Karpas-422 (cell line): Measurements from ENCODE around the gene NT5C3A. TPM values are rescaled to one million over a fixed set of nuclear protein-coding genes. Genes with fewer than 3 reads are reported as not detected.
"Not testable (repeated sequence)": the region's sequence is repeated elsewhere in the genome, so short reads cannot be mapped to it uniquely, and the experiment has no call there.

Source experiments
- DNase-seq: peaks from one replicate; pipeline ENCODE4 v3.0.0-alpha.2; 2015
- H2AFZ ChIP-seq: fragments of 200-600 bp; sonication (generic); 2 replicates; pipeline ENCODE4 v1.6.1; 2014; ENCODE audit warnings: antibody characterized with exemption, low read length, mixed read lengths
- H3K27ac ChIP-seq: fragments of 200-600 bp; sonication (generic); 2 replicates; pipeline ENCODE4 v1.5.1; 2014; ENCODE audit warnings: mild to moderate bottlenecking, low read length, moderate library complexity
- H3K27me3 ChIP-seq: fragments of 200-600 bp; sonication (generic); 2 replicates; pipeline ENCODE4 v1.6.1; 2014; ENCODE audit warnings: low read length, mixed read lengths
- H3K36me3 ChIP-seq: fragments of 200-600 bp; sonication (generic); 2 replicates; pipeline ENCODE4 v1.6.1; 2014; ENCODE audit warnings: low read length, mixed read lengths; ENCODE audit not compliant: insufficient read depth
- H3K4me1 ChIP-seq: fragments of 200-600 bp; sonication (generic); 2 replicates; pipeline ENCODE4 v1.6.1; 2014; ENCODE audit warnings: mild to moderate bottlenecking, low read length, mixed read lengths
- H3K4me2 ChIP-seq: fragments of 200-600 bp; sonication (generic); 2 replicates; pipeline ENCODE4 v1.6.1; 2014; ENCODE audit warnings: low read length, low read depth, mild to moderate bottlenecking; ENCODE audit not compliant: poor library complexity, severe bottlenecking
- H3K4me3 ChIP-seq: fragments of 200-600 bp; sonication (generic); 2 replicates; pipeline ENCODE4 v1.5.1; 2014; ENCODE audit warnings: mild to moderate bottlenecking, antibody characterized with exemption, low read length, mixed read lengths
- H3K79me2 ChIP-seq: fragments of 200-600 bp; sonication (generic); 2 replicates; pipeline ENCODE4 v1.6.1; 2014; ENCODE audit warnings: mild to moderate bottlenecking, low read length, mixed read lengths
- H3K9ac ChIP-seq: fragments of 200-600 bp; sonication (generic); 2 replicates; pipeline ENCODE4 v1.6.0; 2014; ENCODE audit warnings: low read length
- H3K9me2 ChIP-seq: fragments of 200-600 bp; sonication (generic), shearing (Covaris generic); replicated peaks from 2 replicates; pipeline ENCODE4 v1.6.0; 2014; ENCODE audit warnings: mild to moderate bottlenecking, low read length, moderate library complexity; ENCODE audit not compliant: insufficient read depth
- H3K9me3 ChIP-seq: fragments of 300-700, 200-600 bp; sonication (generic); 2 replicates; pipeline ENCODE4 v1.6.1; 2014; ENCODE audit warnings: low read length, mixed read lengths
- H4K20me1 ChIP-seq: fragments of 200-600 bp; sonication (generic); 2 replicates; pipeline ENCODE4 v1.6.1; 2014; ENCODE audit warnings: mild to moderate bottlenecking, antibody characterized with exemption, low read length, low read depth; ENCODE audit not compliant: insufficient read depth
- small RNA-seq: library from RNA; depleted of rRNA; stranded (forward); fragments of <200 nt; gene quantifications from one replicate; pipeline ENCODE3, GENCODE V24; 2014
- total RNA-seq: library from RNA; depleted of rRNA; stranded (reverse); fragments of >200 nt; shearing (Covaris generic); gene quantifications from 2 replicates; pipeline ENCODE4 v1.2.3, GENCODE V29; 2014; ENCODE audit warnings: low replicate concordance; rRNA removed

The NT5C3A gene
- total RNA-seq, 1 experiment from 2014 or later, result 48.7 TPM

DNA sequence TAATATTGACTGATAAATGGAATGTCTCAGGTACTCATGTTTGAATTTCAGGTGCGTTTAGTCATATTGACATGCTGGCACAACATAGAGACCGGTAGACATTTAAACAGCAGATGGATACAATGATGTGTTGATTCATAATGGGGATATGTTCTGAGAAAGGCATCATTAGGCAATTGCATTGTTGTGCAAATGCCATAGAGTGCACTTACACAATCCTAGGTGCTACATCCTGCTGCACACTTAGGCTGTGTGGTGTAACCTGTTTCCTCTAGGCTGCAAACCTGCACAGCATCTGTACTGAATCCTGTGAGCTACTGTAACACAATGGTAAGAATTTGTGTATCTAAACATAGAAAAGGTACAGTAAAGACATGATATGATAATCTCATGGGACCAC, 85.4 kb downstream of the NT5C3A start:
- not testable (repeated sequence) for H3K4me1 ChIP-seq, H3K4me2 ChIP-seq, H3K27me3 ChIP-seq, H2AFZ ChIP-seq, H3K9me3 ChIP-seq, H3K79me2 ChIP-seq, H3K9ac ChIP-seq, DNase-seq, H3K27ac ChIP-seq, H3K9me2 ChIP-seq, H3K4me3 ChIP-seq, H4K20me1 ChIP-seq, H3K36me3 ChIP-seq

DNA sequence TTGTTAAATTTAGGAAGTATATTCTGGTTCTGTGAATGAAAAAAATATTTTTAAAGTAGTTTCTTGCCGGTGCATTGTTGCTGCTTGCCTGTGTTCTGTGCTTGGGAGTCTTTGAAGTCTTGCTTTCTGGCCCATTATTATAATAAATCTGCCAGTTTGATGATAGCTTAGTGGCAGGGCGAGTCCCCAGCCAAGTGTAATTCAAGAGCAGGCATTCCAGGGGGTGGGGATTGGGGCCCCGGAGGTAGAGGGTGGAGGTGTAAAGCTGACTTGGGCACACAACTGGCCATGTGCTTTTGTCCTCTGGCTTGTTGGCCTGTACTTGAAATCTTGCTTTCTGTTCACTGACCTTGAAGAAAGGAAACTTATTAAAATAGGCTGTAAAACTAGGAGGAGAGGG, 90.6 kb downstream of the NT5C3A start:
- not testable (repeated sequence) for H3K4me1 ChIP-seq, DNase-seq, H3K9me2 ChIP-seq, H3K36me3 ChIP-seq, H2AFZ ChIP-seq, H4K20me1 ChIP-seq, H3K9me3 ChIP-seq, H3K27me3 ChIP-seq, H3K9ac ChIP-seq, H3K27ac ChIP-seq, H3K79me2 ChIP-seq, H3K4me2 ChIP-seq, H3K4me3 ChIP-seq

GRCh38 chr7:32967268-32967582, 95.4 kb downstream of the NT5C3A start:
- not testable (repeated sequence) for H3K9me3 ChIP-seq, H3K4me1 ChIP-seq, H3K9ac ChIP-seq, H3K4me2 ChIP-seq, H3K4me3 ChIP-seq, H2AFZ ChIP-seq, H3K27ac ChIP-seq, H3K9me2 ChIP-seq, H3K27me3 ChIP-seq, DNase-seq, H4K20me1 ChIP-seq, H3K79me2 ChIP-seq, H3K36me3 ChIP-seq

- H3K36me3 ChIP-seq, result not testable (repeated sequence)
Observed at GRCh38 chr7:32966489-32967267, 95.9 kb downstream of the NT5C3A start.

DNA sequence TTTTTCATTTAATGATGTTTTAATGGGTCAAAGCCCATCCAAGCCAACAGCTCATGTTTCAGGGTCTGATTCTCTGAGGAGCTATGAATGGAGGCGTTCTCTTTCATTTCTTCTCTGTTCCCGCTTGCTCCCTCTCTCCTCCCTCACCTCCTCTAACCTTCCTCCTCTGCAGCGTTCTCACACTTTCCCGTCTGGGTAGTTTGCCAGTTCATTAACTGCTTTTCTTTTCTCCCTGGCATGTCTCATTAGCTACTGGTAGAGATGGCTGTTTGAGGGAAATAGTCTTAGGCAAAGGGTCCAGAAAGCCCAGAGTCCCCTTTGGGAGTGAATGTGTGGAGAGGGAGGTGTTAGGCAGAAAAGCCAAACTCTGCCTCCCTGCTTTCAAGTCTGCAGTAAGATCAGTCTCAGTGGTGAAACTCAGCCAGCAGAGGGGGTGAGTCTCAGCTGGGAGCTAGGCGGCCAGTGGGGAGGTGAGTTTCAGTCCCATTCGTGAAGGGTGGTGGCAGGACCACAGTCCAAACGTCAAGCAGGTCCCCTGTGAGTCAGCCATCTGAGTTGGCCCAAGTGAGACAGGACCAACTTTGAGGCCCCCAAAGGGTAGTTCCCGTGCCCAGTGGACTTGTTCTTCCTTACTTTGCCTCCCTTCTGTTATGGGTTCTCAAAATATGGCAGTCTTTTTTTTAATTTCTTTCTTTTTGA, 98.0 kb downstream of the NT5C3A start:
- not testable (repeated sequence) for H3K9ac ChIP-seq, H3K27ac ChIP-seq, H3K9me2 ChIP-seq, H3K79me2 ChIP-seq, H3K4me1 ChIP-seq, H3K9me3 ChIP-seq, H4K20me1 ChIP-seq, H2AFZ ChIP-seq, H3K27me3 ChIP-seq, H3K36me3 ChIP-seq, DNase-seq, H3K4me3 ChIP-seq
- peak overlapping the region; percentile 11 for H3K4me2 ChIP-seq

More at GRCh38 chr7:32966489-32967267, 95.9 kb downstream of the NT5C3A start:
- not testable (repeated sequence) for H3K4me1 ChIP-seq, H3K9ac ChIP-seq, H3K9me2 ChIP-seq, H3K9me3 ChIP-seq, H3K79me2 ChIP-seq, H3K27ac ChIP-seq, H3K4me2 ChIP-seq, DNase-seq, H4K20me1 ChIP-seq, H2AFZ ChIP-seq, H3K4me3 ChIP-seq, H3K27me3 ChIP-seq

Small RNAs within 50 kb of the gene (small RNA-seq; reads per million reads assigned to genes)
- gene RN7SL505P, result not detected
- not detected for gene RNU6-388P
- gene RPS29P14, result not detected

Other genes with a start within 250 kb of the NT5C3A start
- gene KBTBD2, start 171.0 kb downstream of the NT5C3A start, total RNA-seq, result 17.8 and 28.6 TPM in 2 replicates
- gene FKBP9, start 105.3 kb downstream of the NT5C3A start, total RNA-seq, result not detected in 2 replicates
- gene RP9, start 46.6 kb upstream of the NT5C3A start, total RNA-seq, result 10.3 and 12.6 TPM in 2 replicates
- gene BBS9, start 66.8 kb upstream of the NT5C3A start, total RNA-seq, result 10.4 and 13.0 TPM in 2 replicates